Activated CD8-positive, alpha-beta memory T cell treated with anti-CD3 and anti-CD28 coated beads, Interleukin-2, amount 50 U/mL, for 1 hour (primary cell): ENCODE results near the gene TCEAL5.
"Not testable (repeated sequence)": the region's sequence is repeated elsewhere in the genome, so short reads cannot be mapped to it uniquely, and the experiment has no call there.

Experiments used
- DNase-seq: peaks from one replicate; pipeline ENCODE4 v3.0.0-alpha.2; 2020; ENCODE audit errors: extremely low read depth

The TCEAL5 gene

GRCh38 chrX:103276581-103277002 lies at the start of gene TCEAL5:
Gene TCEAL5 (minus strand): TSS chrX:103276750. CDS start chrX:103274563, 2,187 bp downstream.
- no peak for DNase-seq

GRCh38 chrX:103311399-103311780 lies 34.8 kb upstream of the TCEAL5 start:
- DNase-seq: no peak

- DNase-seq: peak; percentile 43
Measured at GRCh38 chrX:103310555-103311398, 34.2 kb upstream of the TCEAL5 start, which contains the start of gene BEX2. Gene BEX2 (minus strand): TSS chrX:103310990. CDS start chrX:103309976, 1,014 bp downstream.

GRCh38 chrX:103309860-103310554 lies 33.5 kb upstream of the TCEAL5 start:
- DNase-seq: no peak

GRCh38 chrX:103305666-103306065 lies 29.1 kb upstream of the TCEAL5 start:
- not testable (repeated sequence) for DNase-seq

GRCh38 chrX:103304705-103305104 lies 28.2 kb upstream of the TCEAL5 start:
- no peak for DNase-seq

GRCh38 chrX:103293118-103293517 lies 16.6 kb upstream of the TCEAL5 start:
- DNase-seq: no peak

GRCh38 chrX:103279624-103280023 lies 3.1 kb upstream of the TCEAL5 start:
- no peak for DNase-seq

- DNase-seq: no peak
Measured at GRCh38 chrX:103275947-103276567, 493 bp downstream of the TCEAL5 start.

GRCh38 chrX:103274284-103274683 lies 2.3 kb downstream of the TCEAL5 start:
- no peak for DNase-seq

GRCh38 chrX:103258275-103258674 lies 18.3 kb downstream of the TCEAL5 start:
- DNase-seq: no peak

GRCh38 chrX:103256651-103257050 lies 19.9 kb downstream of the TCEAL5 start:
- no peak for DNase-seq

- peak; percentile 24 for DNase-seq
Measured at GRCh38 chrX:103254921-103255493, 21.5 kb downstream of the TCEAL5 start, which contains the start of gene TCEAL8. Gene TCEAL8 (minus strand): TSS chrX:103255155. CDS start chrX:103253979, 1,176 bp downstream.

- no peak for DNase-seq
Measured at GRCh38 chrX:103254171-103254824, 22.3 kb downstream of the TCEAL5 start.

GRCh38 chrX:103253608-103254007 lies 22.9 kb downstream of the TCEAL5 start:
- DNase-seq: no peak

- DNase-seq: no peak
Measured at GRCh38 chrX:103250977-103251376, 25.6 kb downstream of the TCEAL5 start.

GRCh38 chrX:103249805-103250204 lies 26.7 kb downstream of the TCEAL5 start:
- DNase-seq: no peak

- DNase-seq: no peak
Measured at GRCh38 chrX:103248553-103248952, 28.0 kb downstream of the TCEAL5 start.

- no peak for DNase-seq
Measured at GRCh38 chrX:103240155-103240554, 36.4 kb downstream of the TCEAL5 start.

- no peak for DNase-seq
Measured at GRCh38 chrX:103236296-103236695, 40.3 kb downstream of the TCEAL5 start.

GRCh38 chrX:103235608-103236007 lies 40.9 kb downstream of the TCEAL5 start:
- not testable (repeated sequence) for DNase-seq
